GM21619 (cell line): ENCODE data around the gene NDEL1.

Experiments
- ATAC-seq: cut with Tn5 transposase; IDR thresholded peaks from one replicate; pipeline ENCODE4 v1.9.1; 2021; ENCODE audit not compliant: unreplicated experiment

Gene NDEL1

DNA sequence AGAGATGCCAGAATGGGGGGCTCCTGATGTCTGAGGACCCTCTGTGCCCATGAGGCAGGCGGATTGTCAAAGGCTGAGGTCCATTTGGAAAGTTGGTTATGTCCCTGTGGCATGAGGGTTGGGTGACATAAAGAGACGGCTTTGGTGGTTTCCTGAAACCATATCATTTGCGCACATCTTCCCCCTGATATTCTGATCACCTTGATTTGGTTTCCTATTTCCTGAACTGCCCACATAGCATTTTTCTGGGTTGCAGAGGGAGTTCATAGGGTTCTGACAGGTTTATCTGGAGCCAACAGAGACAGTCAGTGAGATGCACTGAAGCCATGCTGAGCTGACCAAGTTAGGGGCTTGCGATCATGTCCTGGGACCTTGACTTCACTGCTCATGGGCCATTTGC lies 22.4 kb upstream of the NDEL1 start:
- no peak for ATAC-seq

DNA sequence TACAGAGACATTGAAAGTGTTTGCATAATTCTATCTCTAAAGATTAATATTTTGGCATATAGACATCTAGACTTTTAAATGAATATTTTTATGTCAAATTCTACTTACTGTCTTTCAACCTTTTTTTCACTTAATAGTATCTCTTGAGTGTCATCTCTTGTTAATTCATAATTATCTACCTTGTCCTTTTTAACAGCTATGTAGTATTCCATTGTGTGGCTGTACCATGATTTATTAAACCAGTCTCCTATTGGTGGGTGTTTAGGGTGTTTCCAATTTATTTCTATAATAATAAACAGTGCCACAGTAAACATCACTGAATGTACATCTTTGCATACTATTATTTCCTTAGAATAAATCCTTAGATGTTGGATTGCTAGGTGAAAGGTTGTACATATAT lies 21.7 kb upstream of the NDEL1 start:
- ATAC-seq = no peak

DNA sequence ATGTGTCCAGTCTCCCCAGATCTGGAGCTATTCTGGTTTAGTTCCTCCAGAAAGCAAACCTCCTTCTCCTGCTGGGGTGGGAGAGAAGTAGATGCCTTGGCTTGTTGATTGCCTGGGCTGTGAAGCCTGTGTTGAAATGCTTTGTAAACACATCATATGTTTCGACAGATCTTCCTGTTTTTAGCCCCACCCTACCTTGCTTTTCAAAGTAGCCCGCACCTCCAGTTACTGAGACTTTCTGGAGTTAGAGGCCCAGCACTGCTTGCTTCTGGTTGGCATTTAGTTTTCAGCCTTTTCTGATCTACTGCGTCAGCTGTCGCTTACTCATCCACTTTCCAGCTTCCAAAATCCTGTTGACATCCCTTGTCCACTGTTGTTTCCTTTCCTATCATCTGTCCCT lies 17.9 kb upstream of the NDEL1 start:
- no peak for ATAC-seq

DNA sequence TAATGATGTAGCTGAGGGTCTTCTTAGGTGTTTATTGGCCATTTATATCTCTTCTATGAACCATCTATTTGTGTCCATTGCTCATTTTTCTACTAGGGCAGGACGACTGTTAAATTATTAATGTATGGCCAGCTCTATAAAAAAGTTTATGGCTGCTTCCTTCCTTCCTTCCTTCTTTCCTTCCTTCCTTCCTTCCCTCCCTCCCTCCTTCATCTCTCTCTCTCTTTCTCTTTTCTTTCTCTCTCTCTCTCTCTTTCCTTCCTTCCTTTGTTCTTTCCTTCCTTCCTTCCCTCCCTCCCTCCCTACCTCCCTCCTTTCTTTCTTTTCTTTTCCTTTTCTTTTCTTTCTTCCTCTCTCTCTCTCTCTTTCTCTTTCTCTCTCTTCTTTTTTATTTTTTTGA lies 17.2 kb upstream of the NDEL1 start:
- ATAC-seq = no peak

DNA sequence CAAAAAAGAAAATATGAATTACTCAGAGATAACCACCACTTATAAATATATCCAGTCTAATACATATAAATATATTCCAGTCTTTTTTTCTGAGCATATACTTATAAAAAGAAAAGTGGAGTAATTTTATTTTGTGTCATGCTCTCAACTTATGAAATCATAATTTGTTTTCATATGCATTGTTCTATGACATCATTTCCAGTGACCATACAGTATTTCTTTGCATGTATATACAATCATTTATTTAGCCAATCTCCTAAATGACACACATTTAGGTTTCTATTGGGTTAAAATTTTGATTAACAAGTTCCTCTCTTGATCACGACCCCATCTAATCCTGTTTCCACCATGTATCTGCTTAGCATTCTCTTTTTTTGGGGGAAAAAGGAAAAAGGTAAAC lies 16.4 kb upstream of the NDEL1 start:
- ATAC-seq = no peak

DNA sequence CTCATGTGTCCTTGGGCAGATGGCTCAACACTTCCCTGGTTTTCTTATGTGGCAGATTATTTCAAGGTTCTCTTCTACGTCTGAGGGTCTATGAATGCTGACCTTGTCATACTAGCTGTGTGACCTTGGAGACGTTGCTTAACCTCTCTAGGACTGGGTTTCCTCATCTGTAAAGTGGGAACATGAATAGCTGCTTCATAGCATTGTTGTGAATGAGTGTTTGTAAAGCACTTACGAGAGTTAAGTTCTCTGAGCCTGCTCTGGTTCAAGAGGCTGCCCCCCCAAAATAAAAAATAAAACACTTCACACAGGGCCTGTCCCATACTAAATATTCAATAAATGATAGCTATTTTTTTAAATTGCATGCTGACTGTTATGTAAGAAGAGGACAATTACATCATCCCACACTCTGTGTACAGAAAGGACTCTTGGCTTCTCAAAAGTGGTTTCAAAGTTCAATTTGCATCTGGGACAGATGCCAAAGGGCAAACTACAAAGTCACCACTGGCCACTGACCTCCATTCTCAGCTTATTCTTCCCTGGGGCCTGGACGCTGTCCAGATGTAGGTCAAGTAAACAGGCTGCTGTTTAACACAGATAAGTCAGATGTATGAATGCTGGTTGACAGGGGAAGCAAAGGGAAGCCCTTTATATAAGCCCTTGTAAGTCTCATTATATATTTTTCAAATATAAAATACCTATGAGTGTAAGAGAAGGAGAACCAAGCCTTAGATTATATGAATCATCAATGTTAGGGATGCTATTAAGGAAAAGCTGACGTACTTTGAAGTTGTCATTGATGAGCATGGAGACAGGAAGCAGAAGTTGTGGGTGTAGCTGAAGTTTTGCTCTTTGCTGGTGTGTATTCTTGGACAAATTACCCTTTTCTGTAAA lies 15.4 kb upstream of the NDEL1 start:
- ATAC-seq = no peak

DNA sequence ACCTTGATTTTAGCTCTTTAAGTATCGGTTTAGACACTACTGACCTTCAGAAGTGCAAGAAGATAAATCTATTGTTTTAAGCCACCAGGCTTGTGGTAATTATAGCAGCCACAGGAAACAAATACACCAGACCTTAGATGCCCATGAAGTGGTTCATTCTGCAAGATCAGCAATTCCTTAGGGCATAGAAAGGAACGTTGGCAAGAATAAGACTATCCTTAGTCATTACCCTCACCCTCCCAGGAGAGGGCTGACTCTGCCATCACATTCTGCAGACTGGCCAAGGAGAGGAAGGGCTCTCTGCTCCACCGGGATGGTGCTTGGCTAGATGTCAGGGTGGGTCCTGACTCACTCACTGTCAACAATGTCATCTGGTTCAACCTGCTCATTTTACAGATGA lies 14.1 kb upstream of the NDEL1 start:
- ATAC-seq = no peak

DNA sequence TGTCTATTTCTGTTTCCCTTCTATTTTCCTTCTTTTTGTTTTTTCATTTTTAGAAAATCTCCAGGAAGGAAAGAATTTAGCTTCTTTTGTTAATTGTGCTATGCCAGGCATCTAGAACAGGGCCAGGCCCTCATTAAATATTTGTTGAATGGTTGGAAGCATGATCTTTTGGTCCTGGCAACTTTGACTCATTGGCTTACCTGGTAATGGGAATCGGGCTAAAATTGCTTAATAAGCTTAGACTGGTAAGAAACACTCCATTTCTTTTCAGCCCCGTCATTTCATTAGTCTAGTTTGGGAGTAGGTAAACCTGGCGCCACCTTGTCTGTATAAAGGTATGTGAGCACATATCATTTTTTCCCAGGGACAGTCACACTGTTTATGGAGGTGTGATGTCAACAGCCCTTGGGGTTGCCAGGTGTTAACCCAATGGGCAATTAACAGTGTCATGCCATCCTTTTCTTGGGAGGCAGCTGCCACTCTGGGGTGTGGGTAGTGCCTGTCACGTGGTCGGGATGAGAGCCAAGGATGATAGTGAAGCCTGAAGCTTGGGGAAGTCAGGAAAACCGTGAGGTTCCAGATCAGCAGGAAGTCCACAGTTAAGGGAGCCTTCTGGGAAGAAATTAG lies 9.5 kb upstream of the NDEL1 start:
- no peak for ATAC-seq

DNA sequence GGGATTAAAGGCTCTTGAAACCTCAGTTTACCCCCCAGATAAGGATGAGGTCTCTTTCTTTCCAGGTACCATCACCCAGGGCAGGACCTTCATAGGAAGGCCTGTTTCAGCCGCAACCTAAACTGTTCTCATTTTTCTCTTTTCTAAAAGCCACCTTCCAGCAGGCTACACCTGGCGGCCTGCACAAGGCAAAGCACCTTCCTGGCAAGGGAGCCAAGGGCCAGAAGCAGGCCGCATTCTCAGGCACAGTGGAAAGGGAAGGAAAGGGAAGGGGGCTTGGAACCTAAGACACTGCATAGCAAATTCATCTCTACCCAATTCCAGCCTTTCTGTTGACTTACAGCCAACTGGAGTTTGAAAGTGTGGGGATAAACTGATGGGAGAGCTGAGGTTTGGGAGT lies 8.9 kb upstream of the NDEL1 start:
- no peak for ATAC-seq

DNA sequence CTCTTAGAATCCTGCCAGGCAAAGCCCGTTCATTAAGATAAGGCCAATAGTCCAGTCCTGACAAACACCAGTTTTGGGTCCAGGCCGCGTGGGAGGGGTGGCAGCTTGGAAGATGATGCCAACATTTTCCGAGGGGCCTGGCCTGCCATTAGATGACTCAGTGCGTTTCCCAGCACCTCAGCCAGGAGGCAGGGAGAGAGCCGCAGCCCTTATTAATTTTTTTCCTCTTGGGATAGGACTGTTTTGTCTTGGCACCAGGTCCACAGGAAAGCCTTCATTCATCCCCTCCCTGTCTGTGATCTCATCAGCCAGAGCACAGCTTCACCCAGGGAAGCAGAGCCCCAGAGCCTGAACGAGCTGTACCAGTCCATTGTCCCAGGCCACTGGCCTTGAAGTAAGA lies 4.7 kb upstream of the NDEL1 start:
- ATAC-seq = no peak

DNA sequence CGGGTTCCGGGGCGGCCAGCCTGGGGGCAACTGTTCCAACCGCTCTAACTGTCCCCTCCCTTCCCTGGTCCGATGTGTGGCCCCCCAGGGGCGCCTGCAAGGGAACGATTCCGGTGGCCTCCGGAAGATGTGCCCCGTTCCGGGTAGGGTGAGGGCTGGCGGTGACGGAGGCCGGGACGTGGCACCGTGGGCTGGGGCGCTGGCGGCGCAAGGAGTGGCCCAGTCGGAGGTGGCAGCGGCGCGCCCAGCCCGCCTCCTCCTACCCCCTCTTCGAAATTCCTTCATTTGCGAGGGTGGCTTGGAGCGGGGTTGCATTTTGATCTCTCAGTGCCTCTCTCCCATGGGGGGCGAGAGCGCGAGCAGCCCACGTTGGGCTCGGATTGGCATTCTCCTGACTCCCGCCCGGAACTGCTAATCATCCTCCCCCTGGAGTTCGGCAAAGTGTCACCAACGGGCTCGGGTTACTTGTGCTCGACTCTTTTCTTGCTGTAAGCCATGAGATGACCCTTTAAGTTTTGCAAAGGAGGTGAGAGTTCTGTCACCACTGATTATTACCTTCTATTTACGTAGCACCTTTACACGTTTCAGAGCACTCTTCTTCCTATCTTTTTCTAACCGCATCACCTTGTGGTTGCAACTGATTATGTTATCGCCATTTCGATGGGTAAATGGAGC lies 622 bp downstream of the NDEL1 start:
- peak; percentile 46 for ATAC-seq

DNA sequence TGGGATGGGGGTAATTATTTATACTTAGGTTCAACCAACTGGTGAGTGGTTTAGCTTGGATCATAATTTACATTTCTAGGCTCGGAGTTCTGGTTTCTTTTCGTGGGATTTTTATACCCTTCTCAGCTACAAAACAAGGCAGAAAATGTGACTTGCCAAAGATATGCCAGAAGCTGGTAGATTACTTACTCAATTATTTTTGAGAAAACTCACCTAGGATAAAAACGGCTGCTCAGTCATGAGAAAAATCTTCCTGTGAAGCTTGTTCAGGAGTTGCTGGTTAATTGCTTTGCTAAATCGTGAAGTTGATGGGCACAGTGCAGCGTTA lies 1.1 kb downstream of the NDEL1 start:
- ATAC-seq = no peak

DNA sequence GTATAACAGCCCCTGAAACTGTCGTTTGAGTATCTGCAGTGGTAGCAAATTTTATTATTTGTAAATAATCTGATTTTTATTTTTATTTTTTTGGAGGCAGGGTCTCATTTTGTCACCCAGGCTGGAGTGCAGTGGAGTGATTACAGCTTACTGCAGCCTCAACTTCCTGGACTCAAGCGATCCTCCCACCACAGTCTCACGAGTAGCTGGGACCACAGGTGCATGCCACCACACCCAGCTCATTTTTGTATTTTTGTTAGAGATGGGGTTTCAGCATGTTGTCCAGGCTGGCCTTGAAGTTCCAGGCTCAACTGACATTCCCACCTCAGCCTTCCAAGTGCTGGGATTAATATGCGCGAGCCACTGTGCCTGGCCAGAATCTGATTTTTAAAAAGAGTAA lies 2.8 kb downstream of the NDEL1 start:
- no peak for ATAC-seq

DNA sequence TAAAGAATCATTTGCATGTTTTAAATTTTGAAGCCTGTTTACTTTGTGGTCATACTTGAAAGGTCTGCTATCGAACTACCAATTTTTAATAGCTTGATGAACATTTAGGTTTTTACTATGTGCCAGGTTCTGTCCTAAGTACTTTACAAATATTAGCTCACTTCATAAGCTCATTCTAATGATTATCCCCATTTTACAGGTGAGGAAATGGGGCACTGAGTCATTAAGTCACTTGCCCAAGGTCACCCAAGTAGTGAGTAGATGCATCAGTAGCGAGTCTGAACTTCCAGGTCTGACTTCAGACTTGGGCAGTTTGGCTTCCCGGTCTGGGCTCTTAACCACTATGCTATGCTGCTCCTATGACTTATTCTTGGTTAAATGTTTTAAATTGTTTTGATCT lies 4.0 kb downstream of the NDEL1 start:
- ATAC-seq = no peak

DNA sequence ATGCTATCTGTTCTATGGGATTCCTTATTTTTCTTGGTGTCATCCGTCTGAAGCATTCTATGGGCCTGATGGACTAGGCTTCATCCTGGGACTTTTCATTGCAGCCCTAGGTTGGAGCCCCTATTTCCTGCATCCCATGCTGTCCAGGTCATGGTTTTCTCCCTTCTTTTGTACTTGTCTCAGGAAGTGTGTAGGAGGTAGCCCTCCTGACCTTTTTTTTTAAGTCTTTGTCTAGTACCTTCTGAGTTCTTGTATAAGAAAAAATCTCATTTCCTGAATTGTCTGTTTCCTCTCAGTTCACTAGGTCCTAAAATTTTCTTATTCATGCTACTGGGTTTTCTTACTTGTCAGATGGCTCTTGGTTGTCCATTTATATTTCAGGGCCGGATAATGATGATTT lies 6.0 kb downstream of the NDEL1 start:
- ATAC-seq = no peak

DNA sequence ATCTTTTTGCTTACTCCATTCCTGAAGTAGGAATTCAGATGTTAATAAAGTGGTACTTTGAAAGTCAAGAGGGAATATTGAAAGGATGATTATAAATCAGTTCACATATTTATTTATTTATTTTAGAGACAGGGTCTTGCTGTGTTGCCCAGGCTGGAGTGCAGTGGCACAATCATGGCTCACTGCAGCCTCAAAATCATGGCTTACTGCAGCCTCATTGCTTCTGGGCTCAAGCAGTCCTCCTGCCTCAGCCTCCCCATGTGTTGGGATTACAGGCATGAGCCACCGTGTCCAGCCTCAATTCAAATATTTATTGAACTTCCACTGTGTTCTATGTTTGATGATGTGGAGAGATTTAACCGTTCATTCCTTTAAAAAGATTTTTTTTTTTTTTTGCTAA lies 6.6 kb downstream of the NDEL1 start:
- ATAC-seq = no peak

DNA sequence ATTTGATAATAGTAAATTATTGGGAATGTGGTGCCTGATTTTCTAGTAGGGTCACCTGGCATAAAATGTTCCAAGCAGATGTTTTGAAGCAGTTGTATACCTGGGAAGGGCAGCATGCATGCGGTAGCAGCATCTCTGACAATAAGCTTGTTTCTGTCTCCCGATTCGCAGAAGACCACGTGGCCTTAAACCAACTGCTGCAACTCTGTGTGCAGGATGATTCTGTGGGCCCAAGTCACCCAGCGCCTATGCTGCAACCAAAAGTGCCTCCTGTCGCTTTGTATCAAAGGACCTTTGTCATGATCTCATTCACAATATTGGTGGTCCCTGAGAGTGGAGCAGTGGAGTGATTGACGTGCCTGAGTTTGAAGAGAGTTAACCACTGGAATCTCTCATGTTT lies 8.1 kb downstream of the NDEL1 start:
- ATAC-seq = no peak

DNA sequence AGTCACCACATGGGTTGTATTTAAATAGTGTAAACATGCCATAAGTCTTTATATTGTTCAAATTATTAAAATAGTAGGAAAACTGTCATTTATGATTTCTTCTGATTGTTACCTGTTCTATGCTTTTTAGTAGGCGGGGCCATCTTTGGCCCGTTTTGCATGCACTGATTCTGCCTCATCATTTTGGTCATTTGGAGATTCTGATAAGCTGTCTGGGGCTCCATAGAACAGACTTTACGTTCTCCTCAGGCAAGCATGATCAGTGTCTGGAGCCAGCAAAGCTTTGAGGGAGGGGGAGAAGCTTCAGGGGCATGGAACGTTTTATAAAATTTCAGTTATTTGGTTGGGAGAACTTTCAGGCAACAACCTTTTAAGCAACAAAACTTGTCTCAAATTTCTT lies 8.8 kb downstream of the NDEL1 start:
- ATAC-seq = no peak

DNA sequence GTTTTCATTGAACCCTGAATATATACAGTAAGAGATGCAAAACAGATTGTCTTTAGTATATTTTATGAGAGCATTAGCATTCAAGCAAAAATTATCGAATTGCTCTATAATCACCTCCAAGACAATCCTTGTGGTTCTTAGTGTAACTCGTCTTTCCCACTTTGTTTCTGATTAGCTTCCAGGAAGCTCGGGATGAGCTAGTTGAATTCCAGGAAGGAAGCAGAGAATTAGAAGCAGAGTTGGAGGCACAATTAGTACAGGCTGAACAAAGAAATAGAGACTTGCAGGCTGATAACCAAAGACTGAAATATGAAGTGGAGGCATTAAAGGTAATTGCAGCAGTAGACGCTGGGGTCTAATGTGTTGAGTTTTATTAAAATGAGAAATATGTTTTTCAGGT lies 9.9 kb downstream of the NDEL1 start:
- ATAC-seq = no peak

DNA sequence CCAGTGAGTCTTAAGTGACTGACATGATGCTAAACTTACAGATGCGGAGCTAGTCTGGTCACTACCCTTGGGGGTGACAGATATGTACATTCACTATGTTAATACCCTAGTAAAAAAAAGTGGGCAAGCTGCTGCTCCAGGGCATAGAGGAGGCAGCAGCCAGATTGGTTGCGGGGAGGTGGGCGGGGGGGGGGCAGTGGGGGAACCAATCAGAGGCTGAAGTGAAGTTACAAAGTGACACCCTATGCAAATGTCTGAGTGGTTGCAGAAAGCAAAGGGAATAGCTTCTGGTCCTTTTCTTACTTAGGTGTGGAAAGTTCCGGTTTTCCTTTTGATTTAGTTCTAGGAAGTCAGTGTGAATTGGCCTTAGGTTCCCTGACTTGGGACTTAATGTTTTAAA lies 12.1 kb downstream of the NDEL1 start:
- no peak for ATAC-seq

DNA sequence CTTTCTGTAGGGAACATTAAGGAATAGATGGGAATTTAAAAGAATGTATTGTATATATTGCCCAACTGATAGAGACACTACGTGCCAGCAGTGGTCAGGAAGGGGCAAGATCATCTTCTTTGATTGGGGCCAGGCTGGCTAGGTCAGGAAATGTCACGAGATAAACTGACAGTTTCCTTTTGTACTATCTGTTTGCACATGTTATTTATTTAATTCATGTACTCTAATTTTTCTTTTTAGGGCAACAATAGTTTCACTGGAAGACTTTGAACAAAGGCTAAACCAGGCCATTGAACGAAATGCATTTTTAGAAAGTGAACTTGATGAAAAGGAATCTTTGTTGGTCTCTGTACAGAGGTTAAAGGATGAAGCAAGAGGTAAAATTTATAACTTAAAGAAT lies 12.6 kb downstream of the NDEL1 start:
- ATAC-seq = no peak

DNA sequence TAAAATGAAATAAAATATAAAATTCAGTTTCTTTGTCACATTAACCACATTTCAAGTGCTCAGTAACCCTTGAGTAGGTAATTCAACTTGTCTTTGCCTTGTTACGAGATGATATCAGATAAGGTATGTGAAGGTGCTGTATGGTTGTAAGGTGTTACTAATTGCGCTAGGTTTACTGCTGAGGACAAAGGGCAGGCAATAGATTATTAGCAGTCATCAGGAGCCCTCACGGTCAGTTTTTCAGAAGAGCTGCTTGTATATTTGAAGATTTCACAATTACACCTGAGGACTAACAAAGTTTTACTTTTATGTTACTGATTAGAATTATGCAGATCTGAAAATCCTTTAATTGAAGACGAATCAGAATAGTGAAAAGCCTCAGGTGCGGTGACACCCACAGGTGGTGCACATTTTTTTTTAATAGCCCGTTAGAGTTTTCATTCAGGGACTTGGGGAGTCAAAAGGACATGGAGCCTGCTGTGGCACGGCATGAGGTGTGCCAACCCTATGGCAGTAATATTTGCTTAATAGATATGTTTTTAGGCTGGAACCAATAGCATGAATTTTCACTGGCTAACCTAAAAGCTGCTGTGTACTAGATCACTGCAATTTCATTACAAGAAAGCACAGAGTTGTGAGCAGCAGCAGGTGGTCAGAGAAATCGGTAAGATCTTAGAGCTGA lies 16.4 kb downstream of the NDEL1 start:
- no peak for ATAC-seq
